Glutamatergic neuron (in vitro differentiated cells): ENCODE measurements around the gene TTC4. TPM values are rescaled to one million over a fixed set of nuclear protein-coding genes. Genes with fewer than 3 reads are reported as not detected.
A peak's percentile ranks its signal among the peaks of the same experiment; 100 is the strongest.

ENCODE experiments used
- DNase-seq: peaks from one replicate; pipeline ENCODE4 v3.0.0; 2022
- H3K27ac Mint-ChIP-seq: one replicate; pipeline ENCODE4 v1.8.0; 2020; ENCODE audit warnings: mild to moderate bottlenecking, mixed read lengths, inconsistent platforms; ENCODE audit not compliant: unreplicated experiment
- H3K27me3 Mint-ChIP-seq: one replicate; pipeline ENCODE4 v1.8.0; 2020; ENCODE audit warnings: mild to moderate bottlenecking, moderate library complexity, mixed read lengths, inconsistent platforms; ENCODE audit not compliant: unreplicated experiment
- H3K36me3 Mint-ChIP-seq: one replicate; pipeline ENCODE4 v1.8.0; 2020; ENCODE audit warnings: mild to moderate bottlenecking, mixed read lengths, inconsistent platforms; ENCODE audit not compliant: unreplicated experiment
- H3K4me1 Mint-ChIP-seq: one replicate; pipeline ENCODE4 v1.8.0; 2020; ENCODE audit warnings: mild to moderate bottlenecking, low read depth, mixed read lengths, inconsistent platforms; ENCODE audit not compliant: unreplicated experiment
- H3K4me3 Mint-ChIP-seq: one replicate; pipeline ENCODE4 v1.8.0; 2020; ENCODE audit warnings: mild to moderate bottlenecking, mixed read lengths, inconsistent platforms; ENCODE audit not compliant: unreplicated experiment
- H3K9me3 Mint-ChIP-seq: one replicate; pipeline ENCODE4 v1.8.0; 2020; ENCODE audit warnings: mild to moderate bottlenecking, moderate library complexity, mixed read lengths, inconsistent platforms; ENCODE audit not compliant: unreplicated experiment
- CTCF ChIP-seq: fragments of 200-600 bp; sonication (generic); IDR thresholded peaks from one replicate; pipeline ENCODE4 v1.5.0; 2021; ENCODE audit not compliant: partially characterized antibody, unreplicated experiment
- total RNA-seq: library from RNA; stranded (reverse); fragmentation: NEBNext Ultra II Directional; extraction: Animal tissue kit (Norgen Biotek cat#: 25700); gene quantifications from one replicate; pipeline ENCODE4 v1.2.1, GENCODE V29; 2021; ENCODE audit not compliant: unreplicated experiment

Gene TTC4
- total RNA-seq, 1 donor from 2014 or later: 14.3 TPM

GRCh38 chr1:54671985-54672608, 43.6 kb upstream of the TTC4 start:
- TF ChIP-seq CTCF: peak; percentile 87
- DNase-seq: peak; percentile 78
- Mint-ChIP-seq H3K27me3 (peaks cover 8% of the 10 kb centered on the region), H3K4me1 (peaks cover 6% of the 10 kb centered on the region), H3K36me3 (peaks cover 5% of the 10 kb centered on the region), H3K27ac (no peak overlapping the region), H3K4me3 (no peak overlapping the region), H3K9me3 (no peaks in the 10 kb centered on the region)

- H3K9me3 Mint-ChIP-seq: peaks cover 6% of the 10 kb centered on the region
- H3K27ac Mint-ChIP-seq: no peak overlapping the region
- no peak overlapping the region for H3K4me3 Mint-ChIP-seq
- TF ChIP-seq CTCF: no peak
- no peaks in the 10 kb centered on the region for H3K36me3 Mint-ChIP-seq
- H3K27me3 Mint-ChIP-seq: peaks cover 9% of the 10 kb centered on the region
- no peaks in the 10 kb centered on the region for H3K4me1 Mint-ChIP-seq
- DNase-seq: no peak
Observed at GRCh38 chr1:54678776-54679643, 36.7 kb upstream of the TTC4 start.

- no peaks in the 10 kb centered on the region for H3K36me3 Mint-ChIP-seq
- peaks cover 9% of the 10 kb centered on the region for H3K27me3 Mint-ChIP-seq
- H3K4me1 Mint-ChIP-seq: no peaks in the 10 kb centered on the region
- H3K9me3 Mint-ChIP-seq: peaks cover 6% of the 10 kb centered on the region
- DNase-seq: no peak
- TF ChIP-seq CTCF: no peak
- H3K27ac Mint-ChIP-seq: no peak overlapping the region
- no peak overlapping the region for H3K4me3 Mint-ChIP-seq
Observed at GRCh38 chr1:54679706-54680105, 36.0 kb upstream of the TTC4 start.

- no peak overlapping the region for H3K4me3 Mint-ChIP-seq
- TF ChIP-seq CTCF: no peak
Observed at GRCh38 chr1:54680387-54680786, 35.3 kb upstream of the TTC4 start.

GRCh38 chr1:54681358-54681757, 34.3 kb upstream of the TTC4 start:
- no peak for TF ChIP-seq CTCF
- Mint-ChIP-seq H3K4me3 (no peak overlapping the region), H3K27me3 (peaks cover 8% of the 10 kb centered on the region), H3K36me3 (no peaks in the 10 kb centered on the region), H3K4me1 (peaks cover 2% of the 10 kb centered on the region), H3K9me3 (peaks cover 8% of the 10 kb centered on the region), H3K27ac (no peak overlapping the region)
- DNase-seq: no peak

More at GRCh38 chr1:54680387-54680786, 35.3 kb upstream of the TTC4 start:
- no peaks in the 10 kb centered on the region for H3K4me1 Mint-ChIP-seq
- no peak for DNase-seq
- H3K36me3 Mint-ChIP-seq: no peaks in the 10 kb centered on the region
- H3K9me3 Mint-ChIP-seq: peaks cover 6% of the 10 kb centered on the region
- no peak overlapping the region for H3K27ac Mint-ChIP-seq
- H3K27me3 Mint-ChIP-seq: peaks cover 6% of the 10 kb centered on the region
